Activated T-cell treated with anti-CD3 and anti-CD28 coated beads, Interleukin-2, amount 50 U/mL, for 24 hours (primary cell): Measurements from ENCODE around the gene DNAAF8.

Experiments
- DNase-seq: peaks from one replicate; pipeline ENCODE4 v3.0.0-alpha.2; 2020
- H3K27ac Mint-ChIP-seq: 2 replicates; pipeline ENCODE4 v1.8.0; 2020; ENCODE audit warnings: mild to moderate bottlenecking, mixed read lengths
- H3K27me3 Mint-ChIP-seq: 2 replicates; pipeline ENCODE4 v1.8.0; 2020; ENCODE audit warnings: mixed read lengths
- H3K36me3 Mint-ChIP-seq: 2 replicates; pipeline ENCODE4 v1.8.0; 2020; ENCODE audit warnings: low read depth, mixed read lengths
- H3K4me1 Mint-ChIP-seq: 2 replicates; pipeline ENCODE4 v1.8.0; 2020; ENCODE audit warnings: low read depth, mixed read lengths
- H3K4me3 Mint-ChIP-seq: 2 replicates; pipeline ENCODE4 v1.8.0; 2020; ENCODE audit warnings: mild to moderate bottlenecking, moderate library complexity, mixed read lengths
- H3K9me3 Mint-ChIP-seq: 2 replicates; pipeline ENCODE4 v1.8.0; 2020; ENCODE audit warnings: mixed read lengths

Gene DNAAF8

DNA sequence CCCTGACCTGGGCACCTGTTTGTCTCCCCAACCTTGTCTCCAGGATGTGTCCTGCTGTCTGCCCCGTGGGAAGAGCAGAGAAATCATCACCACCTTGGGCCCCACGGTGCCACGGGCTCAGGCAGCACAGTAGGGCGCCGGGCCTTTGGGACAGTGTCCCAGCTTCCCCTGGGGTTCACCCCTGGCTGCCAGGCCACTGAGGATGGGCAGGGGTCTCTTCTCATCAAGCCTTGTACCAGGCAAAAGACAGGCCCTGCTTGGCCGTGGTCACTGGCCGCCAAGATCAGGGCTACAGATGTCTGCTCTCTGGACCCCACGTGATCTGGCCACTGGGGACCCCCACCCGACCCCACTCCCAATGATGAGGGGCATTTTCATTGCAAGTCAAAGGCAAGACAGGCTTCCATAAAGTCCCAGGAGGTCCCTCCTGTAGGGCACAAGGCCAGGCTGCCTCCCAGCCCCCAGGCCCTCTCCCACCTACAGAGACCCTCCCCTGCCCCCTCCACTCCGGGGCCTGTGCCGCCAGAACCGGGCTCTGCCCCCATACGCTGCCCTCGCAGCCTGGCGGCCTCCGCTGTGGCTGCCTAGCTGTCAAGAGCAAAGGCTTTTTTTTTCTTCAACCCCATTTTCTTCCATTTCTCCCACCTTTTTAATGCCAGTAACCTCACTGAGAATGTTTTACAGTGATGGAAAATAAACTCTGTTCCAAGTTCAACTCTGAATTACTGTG lies 14.5 kb downstream of the DNAAF8 start:
- DNase-seq, result no peak
- peaks cover 16% of the 10 kb centered on the region for H3K4me1 Mint-ChIP-seq
- H3K36me3 Mint-ChIP-seq, result peaks cover 31% of the 10 kb centered on the region
- peak overlapping the region; percentile 83 for H3K27ac Mint-ChIP-seq
- H3K27me3 Mint-ChIP-seq, result no peaks in the 10 kb centered on the region
- H3K4me3 Mint-ChIP-seq, result no peak overlapping the region
- no peaks in the 10 kb centered on the region for H3K9me3 Mint-ChIP-seq

DNA sequence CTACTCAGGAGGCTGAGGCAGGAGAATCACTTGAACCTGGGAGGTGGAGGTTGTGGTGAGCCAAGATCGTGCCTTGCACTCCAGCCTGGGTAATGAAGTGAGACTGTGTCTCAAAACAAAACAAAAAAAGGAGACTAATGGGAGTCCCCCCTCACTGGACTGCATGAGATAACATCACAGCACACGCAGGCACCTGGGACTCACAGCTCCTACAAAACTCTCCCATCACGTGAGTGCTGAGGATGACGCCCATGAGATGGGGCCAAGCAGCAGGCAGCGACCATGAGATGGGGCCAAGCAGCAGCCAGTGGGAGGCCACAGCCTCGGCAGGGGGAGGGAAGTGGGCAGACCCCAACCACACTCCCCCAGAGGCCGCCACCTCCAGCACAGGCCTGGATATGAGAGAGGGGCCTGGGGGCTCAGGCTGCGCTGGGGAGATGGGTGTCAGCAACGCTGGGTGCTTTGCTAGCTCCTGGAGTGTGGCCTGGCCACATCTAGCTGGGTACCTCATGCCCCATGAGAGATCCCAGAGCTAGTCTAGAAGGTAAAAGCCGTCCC lies 15.4 kb downstream of the DNAAF8 start:
- Mint-ChIP-seq H3K27ac (no peak overlapping the region), H3K36me3 (peaks cover 37% of the 10 kb centered on the region), H3K4me3 (no peak overlapping the region), H3K4me1 (peaks cover 16% of the 10 kb centered on the region), H3K27me3 (no peaks in the 10 kb centered on the region), H3K9me3 (no peaks in the 10 kb centered on the region)
- DNase-seq, result no peak

DNA sequence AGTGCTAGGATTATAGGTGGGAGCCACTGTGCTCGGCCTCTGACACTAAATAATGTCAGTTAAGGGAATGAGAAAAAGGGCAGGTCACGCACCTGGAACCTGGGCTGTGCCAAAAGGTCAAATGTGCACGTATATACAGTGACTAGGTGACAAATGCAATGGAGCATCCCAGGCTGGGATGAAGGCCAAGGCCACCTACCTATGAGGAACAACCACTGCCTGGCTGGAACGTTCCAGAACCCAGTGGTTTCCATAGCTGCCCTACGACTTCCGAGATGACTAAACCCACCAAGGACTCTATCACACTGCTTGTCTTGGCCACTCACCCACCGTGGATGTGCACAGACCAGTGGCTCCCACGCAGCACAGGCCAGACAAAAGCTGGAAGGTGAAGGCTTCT lies 16.6 kb downstream of the DNAAF8 start:
- no peak overlapping the region for H3K4me3 Mint-ChIP-seq
- H3K4me1 Mint-ChIP-seq, result peaks cover 16% of the 10 kb centered on the region
- peaks cover 47% of the 10 kb centered on the region for H3K36me3 Mint-ChIP-seq
- no peaks in the 10 kb centered on the region for H3K27me3 Mint-ChIP-seq
- H3K27ac Mint-ChIP-seq, result no peak overlapping the region
- no peaks in the 10 kb centered on the region for H3K9me3 Mint-ChIP-seq
- no peak for DNase-seq

DNA sequence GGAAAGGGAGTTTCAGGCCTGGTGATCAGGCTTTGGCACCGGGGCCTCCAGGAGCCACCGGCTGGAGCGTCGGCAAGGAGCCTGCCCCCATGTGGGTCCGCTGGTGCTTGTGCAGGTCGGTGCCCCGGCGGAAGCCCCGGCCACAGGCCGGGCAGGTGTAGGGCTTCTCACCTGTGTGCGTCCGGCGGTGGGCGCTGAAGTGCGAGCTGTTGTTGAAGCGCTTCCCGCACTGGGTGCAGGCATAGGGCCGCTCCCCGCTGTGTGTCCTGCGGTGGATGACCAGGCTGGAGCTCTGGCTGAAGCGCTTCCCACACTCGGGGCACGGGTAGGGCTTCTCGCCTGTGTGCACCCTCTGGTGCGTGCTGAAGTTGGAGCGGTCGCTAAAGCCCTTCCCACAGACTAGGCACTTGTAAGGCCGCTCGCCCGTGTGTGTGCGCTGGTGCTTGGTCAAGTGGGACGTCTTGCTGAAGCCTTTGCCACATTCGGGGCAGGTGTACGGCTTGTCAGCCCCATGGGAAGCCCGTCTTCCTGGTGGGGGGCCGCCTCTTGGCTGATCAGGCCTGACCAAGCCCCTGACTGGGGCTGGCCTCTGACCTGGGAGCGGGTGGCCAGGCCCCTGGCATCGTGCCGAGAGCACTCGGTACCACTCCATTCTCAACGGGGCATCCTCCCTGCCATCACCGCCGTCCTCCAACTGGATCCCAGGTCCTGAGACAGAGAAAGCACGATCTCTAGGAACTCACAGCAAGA lies 18.2 kb downstream of the DNAAF8 start:
- no peak for DNase-seq
- Mint-ChIP-seq H3K9me3 (no peaks in the 10 kb centered on the region), H3K36me3 (peaks cover 61% of the 10 kb centered on the region), H3K27me3 (no peaks in the 10 kb centered on the region), H3K4me1 (peaks cover 11% of the 10 kb centered on the region), H3K4me3 (no peak overlapping the region), H3K27ac (no peak overlapping the region)

DNA sequence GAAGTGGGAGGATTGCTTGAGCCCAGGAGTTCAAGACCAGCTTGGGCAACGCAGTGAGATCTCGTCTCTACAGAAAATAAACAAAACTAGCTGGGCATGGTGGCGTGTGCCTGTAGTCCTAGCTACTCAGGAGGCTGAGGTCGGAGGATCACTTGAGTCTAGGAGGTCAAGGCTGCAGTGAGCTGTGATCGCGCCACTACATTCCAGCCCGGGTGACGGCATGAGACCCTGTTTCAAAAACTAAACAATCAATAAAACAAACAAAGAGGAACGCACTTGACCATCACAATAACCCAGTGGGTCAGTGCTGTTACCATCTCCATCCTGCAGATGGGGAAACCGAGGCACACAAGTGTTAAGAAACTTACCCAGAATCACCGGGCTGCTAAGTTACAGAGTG lies 18.9 kb downstream of the DNAAF8 start:
- DNase-seq, result no peak
- Mint-ChIP-seq H3K9me3 (no peaks in the 10 kb centered on the region), H3K27ac (no peak overlapping the region), H3K36me3 (peaks cover 66% of the 10 kb centered on the region), H3K4me1 (peaks cover 4% of the 10 kb centered on the region), H3K27me3 (no peaks in the 10 kb centered on the region), H3K4me3 (no peak overlapping the region)

DNA sequence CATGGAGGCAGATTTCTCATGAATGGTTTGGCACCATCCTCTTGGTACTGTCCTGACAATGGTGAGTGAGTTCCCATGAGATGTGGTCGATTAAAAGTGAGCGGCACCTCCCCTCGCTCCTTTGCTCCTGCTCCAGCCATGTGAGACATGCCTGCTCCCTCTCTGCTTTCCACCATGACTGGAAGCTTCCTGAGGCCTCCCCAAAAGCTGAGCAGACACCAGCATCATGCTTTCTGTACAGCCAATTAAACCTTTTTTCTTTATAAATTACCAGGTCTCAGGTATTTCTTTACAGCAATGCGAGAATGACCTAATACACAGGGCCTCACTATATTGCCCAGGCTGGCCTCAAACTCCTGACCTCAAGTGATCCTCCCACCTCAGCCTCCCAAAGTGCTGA lies 20.5 kb downstream of the DNAAF8 start:
- Mint-ChIP-seq H3K9me3 (no peaks in the 10 kb centered on the region), H3K36me3 (peaks cover 79% of the 10 kb centered on the region), H3K27ac (no peak overlapping the region), H3K4me3 (no peak overlapping the region), H3K4me1 (no peaks in the 10 kb centered on the region), H3K27me3 (no peaks in the 10 kb centered on the region)
- DNase-seq, result no peak

DNA sequence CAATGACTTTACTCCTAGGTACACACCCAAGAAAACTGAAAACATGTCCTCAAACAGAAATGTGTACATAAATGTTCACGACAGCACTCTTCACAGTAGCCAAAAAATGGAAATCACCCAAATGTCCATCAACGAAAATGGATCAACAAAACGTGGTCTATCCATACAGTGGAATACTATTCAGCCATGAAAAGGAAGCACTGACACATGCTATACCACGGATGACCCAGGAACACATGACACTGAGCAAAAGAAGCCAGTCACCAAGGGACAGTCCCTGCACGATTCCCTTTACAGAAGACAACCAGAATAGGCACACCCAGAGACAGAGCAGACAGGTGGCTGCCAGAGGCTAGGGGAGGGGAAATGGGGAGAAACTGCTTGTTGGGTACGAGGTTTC lies 21.4 kb downstream of the DNAAF8 start:
- no peak for DNase-seq
- Mint-ChIP-seq H3K4me3 (no peak overlapping the region), H3K9me3 (no peaks in the 10 kb centered on the region), H3K36me3 (peaks cover 85% of the 10 kb centered on the region), H3K27me3 (no peaks in the 10 kb centered on the region), H3K27ac (no peak overlapping the region), H3K4me1 (no peaks in the 10 kb centered on the region)

DNA sequence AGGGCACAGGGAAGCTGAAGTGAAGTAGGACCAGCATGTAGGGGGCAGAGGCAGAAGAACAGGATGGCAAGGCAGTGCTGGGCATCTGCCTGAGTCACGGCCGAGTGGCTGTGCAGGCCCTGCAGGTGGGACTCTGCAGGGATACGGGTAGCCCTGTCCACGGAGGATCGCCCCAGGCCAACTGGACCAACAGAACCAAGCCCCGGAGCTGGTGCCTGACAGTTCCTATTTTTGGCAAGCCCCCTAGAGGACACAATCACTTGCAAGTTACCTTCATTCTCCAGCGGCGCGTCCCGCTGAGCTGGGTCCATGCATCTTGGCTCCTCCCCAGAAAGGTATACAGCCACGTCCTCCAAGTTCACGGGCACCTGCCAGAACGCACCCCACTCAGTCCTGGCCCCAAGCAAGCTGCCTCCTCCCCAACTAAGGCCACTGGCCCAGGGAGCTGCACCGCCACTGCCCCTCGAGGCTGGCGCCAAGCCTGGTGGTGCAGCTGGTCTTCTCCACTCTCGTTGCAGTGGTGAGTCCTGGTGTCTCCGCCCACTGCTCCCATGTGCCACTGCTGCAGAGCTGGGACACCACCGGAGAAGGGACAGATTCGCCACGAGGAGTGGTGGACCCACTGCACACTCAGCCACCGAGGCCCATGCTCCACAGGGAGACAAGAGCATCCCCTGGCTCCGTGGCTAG lies 26.0 kb downstream of the DNAAF8 start:
- Mint-ChIP-seq H3K4me3 (no peak overlapping the region), H3K4me1 (peaks cover 9% of the 10 kb centered on the region), H3K27ac (no peak overlapping the region), H3K27me3 (no peaks in the 10 kb centered on the region), H3K36me3 (peaks cover 87% of the 10 kb centered on the region), H3K9me3 (no peaks in the 10 kb centered on the region)
- DNase-seq, result no peak

DNA sequence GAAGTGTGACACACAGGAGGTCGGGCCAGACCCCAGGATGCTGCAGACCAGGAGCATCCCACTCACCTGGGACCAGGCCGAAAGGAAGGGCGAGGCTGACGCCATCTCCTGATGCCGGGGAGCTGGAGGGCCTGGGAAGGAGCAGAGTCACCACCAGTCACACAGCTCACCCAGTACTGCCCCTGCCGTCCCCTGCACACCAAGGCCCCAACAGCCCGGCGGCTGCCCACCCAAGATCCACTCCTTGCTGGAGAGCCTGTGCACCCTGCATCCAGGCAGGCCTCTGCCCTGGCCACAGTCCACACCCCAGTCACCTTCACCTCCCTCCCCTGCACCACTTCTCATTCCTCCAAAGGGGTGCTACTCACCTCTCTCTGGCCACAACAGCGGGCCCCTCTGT lies 27.9 kb downstream of the DNAAF8 start:
- Mint-ChIP-seq H3K9me3 (no peaks in the 10 kb centered on the region), H3K4me3 (no peak overlapping the region), H3K27ac (peak overlapping the region; percentile 14), H3K27me3 (no peaks in the 10 kb centered on the region), H3K4me1 (peaks cover 21% of the 10 kb centered on the region), H3K36me3 (peaks cover 76% of the 10 kb centered on the region)
- no peak for DNase-seq

DNA sequence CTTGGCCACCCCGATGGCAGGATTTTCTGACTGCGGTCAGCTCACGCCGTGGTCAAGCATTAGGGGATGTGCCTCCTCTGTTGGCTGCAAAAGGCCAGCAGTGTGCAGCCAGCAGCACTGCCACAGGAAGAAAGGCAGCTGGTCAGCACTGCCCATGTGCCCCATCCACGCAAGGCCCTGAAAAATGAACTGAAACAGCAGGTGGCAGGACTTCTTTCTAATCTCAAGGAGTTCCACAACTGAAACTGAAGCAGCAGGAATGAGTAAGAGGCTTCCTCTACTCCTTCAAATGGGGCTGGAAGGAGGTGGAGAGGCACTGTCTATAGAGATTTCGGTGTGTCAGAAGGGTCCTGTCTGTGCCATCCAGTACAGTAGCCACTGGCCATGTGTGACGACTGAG lies 29.5 kb downstream of the DNAAF8 start:
- Mint-ChIP-seq H3K27me3 (no peaks in the 10 kb centered on the region), H3K9me3 (no peaks in the 10 kb centered on the region), H3K4me1 (peaks cover 33% of the 10 kb centered on the region), H3K36me3 (peaks cover 64% of the 10 kb centered on the region), H3K27ac (peak overlapping the region; percentile 29), H3K4me3 (no peak overlapping the region)
- DNase-seq, result no peak

DNA sequence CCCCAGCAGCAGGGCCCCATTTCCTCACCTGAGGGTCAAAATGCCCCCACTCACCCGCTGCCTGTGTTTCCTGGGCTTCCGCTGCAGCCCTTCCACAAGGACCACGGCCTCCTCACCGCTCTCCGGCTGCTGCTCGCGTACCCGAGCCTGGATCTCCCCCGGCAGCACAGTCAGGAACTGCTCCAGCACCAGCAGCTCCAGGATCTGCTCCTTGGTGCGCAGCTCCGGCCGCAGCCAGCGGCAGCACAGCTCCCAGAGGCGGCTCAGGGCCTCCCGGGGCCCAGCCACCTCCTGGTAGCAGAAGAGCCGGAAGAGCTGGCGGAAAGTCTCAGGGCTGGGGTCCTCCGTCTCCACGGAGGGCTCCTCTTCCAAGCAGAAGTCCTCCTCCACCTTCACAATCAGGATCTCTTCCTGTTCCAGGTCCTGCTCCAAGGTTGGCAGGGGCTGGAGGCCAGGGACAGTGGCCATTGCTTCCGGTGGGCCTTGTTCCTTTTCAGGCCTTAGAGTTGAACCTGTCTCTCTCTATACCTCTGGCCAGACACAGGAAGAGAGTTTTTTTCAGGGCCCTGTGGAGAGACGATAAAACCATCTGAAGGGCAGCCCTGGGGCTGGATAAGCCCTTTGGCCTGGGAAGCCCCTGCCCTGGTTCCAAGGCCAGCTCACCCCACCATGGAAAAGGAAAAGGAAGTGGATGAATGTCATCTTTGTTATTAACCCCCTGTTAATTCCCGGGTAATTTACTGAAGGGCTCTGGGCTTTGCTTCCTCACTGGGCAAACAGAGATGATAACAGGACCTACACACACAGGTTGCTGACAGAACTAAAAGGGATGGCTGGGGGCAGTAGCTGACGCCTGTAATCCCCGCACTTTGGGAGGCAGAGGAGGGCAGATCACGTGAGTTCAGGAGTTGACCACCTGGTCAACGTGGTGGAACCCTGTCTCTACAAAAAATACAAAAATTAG lies 31.5 kb downstream of the DNAAF8 start:
- DNase-seq, result no peak
- no peaks in the 10 kb centered on the region for H3K27me3 Mint-ChIP-seq
- peaks cover 33% of the 10 kb centered on the region for H3K4me1 Mint-ChIP-seq
- H3K4me3 Mint-ChIP-seq, result peak overlapping the region; percentile 83
- no peaks in the 10 kb centered on the region for H3K9me3 Mint-ChIP-seq
- H3K27ac Mint-ChIP-seq, result peak overlapping the region; percentile 86
- H3K36me3 Mint-ChIP-seq, result peaks cover 44% of the 10 kb centered on the region

DNA sequence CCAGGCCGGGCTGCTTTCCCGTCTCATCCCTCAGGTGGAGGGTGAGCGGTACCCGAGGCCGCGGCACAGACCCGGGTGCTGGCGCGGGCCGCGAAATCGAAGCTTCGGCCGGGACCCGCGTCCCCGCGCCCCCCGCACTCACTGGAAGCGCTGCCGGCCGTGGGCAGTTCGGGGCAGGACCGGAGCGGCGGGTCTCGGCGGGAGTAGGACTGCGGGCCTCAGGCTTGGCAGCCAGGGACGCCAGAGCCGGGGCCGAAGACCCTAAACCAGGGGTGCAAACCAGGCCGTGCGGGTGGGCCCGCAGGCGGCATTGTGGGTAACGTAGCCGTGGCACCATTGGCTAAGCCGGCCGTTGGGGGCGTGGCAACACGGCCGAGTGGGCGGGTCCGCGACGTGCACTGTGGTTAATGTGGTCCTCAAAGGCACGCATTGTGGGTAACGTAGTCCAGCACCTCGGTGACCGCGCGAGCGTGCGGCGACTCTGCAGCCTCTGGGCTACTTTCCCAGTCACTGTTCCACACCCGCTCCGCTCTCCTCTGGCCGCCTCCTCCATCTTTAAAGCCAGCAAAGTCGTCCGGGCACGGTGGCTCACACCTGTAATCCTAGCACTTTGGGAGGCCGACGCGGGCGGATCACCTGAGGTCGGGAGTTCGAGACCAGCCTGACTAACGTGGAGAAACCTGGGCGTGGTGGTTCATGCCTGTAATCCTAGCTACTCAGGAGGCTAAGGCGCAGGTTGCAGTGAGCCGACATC lies 32.7 kb downstream of the DNAAF8 start, which contains the start of gene ZNF500:
TSS of gene ZNF500 (minus strand) at position 288 of the 754 bp plus-strand sequence. CDS start 1,184 bp downstream, outside the sequence.
- Mint-ChIP-seq H3K27ac (peak within 1 kb of the TSS; percentile 92), H3K27me3 (no peaks in the 10 kb centered on the region), H3K9me3 (no peaks in the 10 kb centered on the region), H3K4me3 (peak within 1 kb of the TSS; percentile 86), H3K36me3 (peaks cover 35% of the 10 kb centered on the region), H3K4me1 (peaks cover 33% of the 10 kb centered on the region)
- peak; percentile 100 for DNase-seq

DNA sequence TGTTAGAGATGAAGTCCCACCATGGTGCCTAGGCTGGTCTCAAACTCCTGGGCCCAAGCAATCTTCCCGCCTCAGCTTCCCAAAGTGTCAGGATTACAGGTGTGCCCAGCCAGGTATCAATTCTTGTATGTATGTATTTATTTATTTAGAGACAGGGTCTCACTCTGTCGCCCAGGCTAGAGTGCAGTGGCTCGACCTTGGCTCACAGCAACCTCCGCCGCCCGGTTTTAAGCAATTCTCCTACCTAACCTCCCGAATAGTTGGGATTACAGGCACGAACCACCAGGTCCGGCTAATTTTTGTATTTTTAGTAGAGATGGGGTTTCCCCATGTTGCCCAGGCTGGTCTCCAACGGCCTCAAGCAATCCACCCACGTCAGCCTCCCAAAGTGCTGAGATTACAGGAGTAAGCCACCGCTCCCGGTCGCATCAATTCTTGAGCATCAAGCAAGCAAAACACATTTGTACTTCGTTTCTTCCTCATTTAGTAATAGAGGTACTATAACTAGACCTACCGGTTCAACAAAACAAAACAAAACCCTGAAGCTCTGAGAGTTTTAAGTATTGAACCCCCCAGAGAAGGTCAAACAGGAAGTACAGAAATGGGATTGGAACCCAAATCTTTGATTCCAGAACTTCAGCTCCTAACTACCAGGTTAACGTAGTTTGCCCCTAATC lies 33.7 kb downstream of the DNAAF8 start:
- H3K36me3 Mint-ChIP-seq, result peaks cover 25% of the 10 kb centered on the region
- peaks cover 33% of the 10 kb centered on the region for H3K4me1 Mint-ChIP-seq
- H3K27me3 Mint-ChIP-seq, result no peaks in the 10 kb centered on the region
- H3K27ac Mint-ChIP-seq, result peak overlapping the region; percentile 92
- H3K4me3 Mint-ChIP-seq, result peak overlapping the region; percentile 86
- no peak for DNase-seq
- H3K9me3 Mint-ChIP-seq, result no peaks in the 10 kb centered on the region
